ENCODE results near the gene FGFR1OP2.
"Not testable (repeated sequence)": the region's sequence is repeated elsewhere in the genome, so short reads cannot be mapped to it uniquely, and the experiment has no call there.

FGFR1OP2 gene
- 65.5 to 87.5 reads per million in 2 donors for total RNA-seq

GRCh38 chr12:26937863-26938700 is at the start of gene FGFR1OP2, which contains the start of gene INTS13:
Gene FGFR1OP2, plus strand, starts transcription at chr12:26938470. Its CDS starts 15,689 bp downstream, at chr12:26954159.
Gene INTS13, minus strand, starts transcription at chr12:26937981. Its CDS starts 1,178 bp downstream, at chr12:26936803.
- DNase-seq, result peak; percentile 83 to 98 (median 95)

GRCh38 chr12:26890784-26891183 is 47.5 kb upstream of the FGFR1OP2 start:
- no peak for DNase-seq

GRCh38 chr12:26891704-26892103 is 46.6 kb upstream of the FGFR1OP2 start:
- DNase-seq, result no peak

- no peak for DNase-seq
These were observed 42.6 kb upstream of the FGFR1OP2 start for GRCh38 chr12:26895672-26896071.

GRCh38 chr12:26896913-26897312 is 41.4 kb upstream of the FGFR1OP2 start:
- DNase-seq, result no peak

- DNase-seq, result not testable (repeated sequence)
These were observed 34.9 kb upstream of the FGFR1OP2 start for GRCh38 chr12:26903396-26903795.

- DNase-seq, result no peak
These were observed 32.2 kb upstream of the FGFR1OP2 start for GRCh38 chr12:26906024-26906423.

GRCh38 chr12:26906704-26907103 is 31.6 kb upstream of the FGFR1OP2 start:
- DNase-seq, result no peak

GRCh38 chr12:26918321-26919215 is 19.7 kb upstream of the FGFR1OP2 start:
- DNase-seq, result no peak

- no peak for DNase-seq
These were observed 19.1 kb upstream of the FGFR1OP2 start for GRCh38 chr12:26919216-26919555.

- no peak for DNase-seq
These were observed 16.4 kb upstream of the FGFR1OP2 start for GRCh38 chr12:26921886-26922285.

- no peak for DNase-seq
These were observed 9.6 kb upstream of the FGFR1OP2 start for GRCh38 chr12:26928661-26929060.

GRCh38 chr12:26929590-26929989 is 8.7 kb upstream of the FGFR1OP2 start:
- DNase-seq, result no peak

- peak in 1 of 5 experiments; percentile 65 for DNase-seq
These were observed 2.5 kb upstream of the FGFR1OP2 start for GRCh38 chr12:26935636-26936378.

GRCh38 chr12:26936559-26937442 is 1.5 kb upstream of the FGFR1OP2 start:
- DNase-seq, result peak in 2 of 5 experiments; percentile 37 to 48

- DNase-seq, result no peak
These were observed 817 bp upstream of the FGFR1OP2 start for GRCh38 chr12:26937443-26937862.

GRCh38 chr12:26938701-26939062 is 412 bp downstream of the FGFR1OP2 start:
- DNase-seq, result peak in 2 of 5 experiments; percentile 13 to 38

GRCh38 chr12:26939192-26939832 is 1.0 kb downstream of the FGFR1OP2 start:
- DNase-seq, result peak in 1 of 5 experiments; percentile 29

GRCh38 chr12:26939953-26940352 is 1.7 kb downstream of the FGFR1OP2 start:
- DNase-seq, result peak in 1 of 5 experiments; percentile 39

GRCh38 chr12:26940516-26941214 is 2.4 kb downstream of the FGFR1OP2 start:
- DNase-seq, result peak in 2 of 5 experiments; percentile 31 to 62
